Measurements from ENCODE around the gene SPATA3. TPM values are rescaled to one million over a fixed set of nuclear protein-coding genes. Genes with fewer than 3 reads are reported as not detected.

Gene SPATA3
- total and polyA plus RNA-seq, 2 of the 13 experiments (the other 11 are each of a cell fraction or from before 2014, with no cell fraction given) = not detected

- TF ChIP-seq ZFP36L2 (CRISPR knock-in tag; IDR thresholded peaks at IDR 0.05) = no peak
- TF ChIP-seq ZNF33B (CRISPR knock-in tag; IDR thresholded peaks at IDR 0.05) = peak; percentile 74; the same call in 1 of the 2 replicates
- TF ChIP-seq TBX2 (CRISPR knock-in tag; IDR thresholded peaks at IDR 0.05; ENCODE audit: borderline replicate concordance) = peak; percentile 87
- TF ChIP-seq POLR2AphosphoS2 (IDR thresholded peaks at IDR 0.05; ENCODE audit: low read depth, low read length) = no peak
- TF ChIP-seq SRSF4 (IDR thresholded peaks at IDR 0.05; ENCODE audit: low read depth, low read length, poor library complexity, severe bottlenecking) = no peak
- no peak for TF ChIP-seq JUNB (CRISPR knock-in tag; IDR thresholded peaks at IDR 0.05; ENCODE audit: borderline replicate concordance)
- no peak for TF ChIP-seq TOE1 (CRISPR knock-in tag; IDR thresholded peaks at IDR 0.05)
- no peak for TF ChIP-seq ZNF382 (CRISPR knock-in tag; IDR thresholded peaks at IDR 0.05; ENCODE audit: borderline replicate concordance)
- TF ChIP-seq RBM39 (IDR thresholded peaks at IDR 0.05; ENCODE audit: low read depth, low read length, poor library complexity, severe bottlenecking) = peak; percentile 58
- no peak for TF ChIP-seq RFX1 (IDR thresholded peaks at IDR 0.05)
- TF ChIP-seq, protein P1, sequence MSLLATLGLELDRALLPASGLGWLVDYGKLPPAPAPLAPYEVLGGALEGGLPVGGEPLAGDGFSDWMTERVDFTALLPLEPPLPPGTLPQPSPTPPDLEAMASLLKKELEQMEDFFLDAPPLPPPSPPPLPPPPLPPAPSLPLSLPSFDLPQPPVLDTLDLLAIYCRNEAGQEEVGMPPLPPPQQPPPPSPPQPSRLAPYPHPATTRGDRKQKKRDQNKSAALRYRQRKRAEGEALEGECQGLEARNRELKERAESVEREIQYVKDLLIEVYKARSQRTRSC (CRISPR knock-in tag; IDR thresholded peaks at IDR 0.05; ENCODE audit: low read depth) = no peak
- TF ChIP-seq SNAPC2 (CRISPR knock-in tag; IDR thresholded peaks at IDR 0.05) = no peak
- no peak for TF ChIP-seq ZNF670 (CRISPR knock-in tag; IDR thresholded peaks at IDR 0.05; ENCODE audit: borderline replicate concordance)
- peak; percentile 82 for TF ChIP-seq MXD1 (CRISPR knock-in tag; IDR thresholded peaks at IDR 0.05)
- TF ChIP-seq HHEX (CRISPR knock-in tag; IDR thresholded peaks at IDR 0.05) = no peak
- TF ChIP-seq ZNF83 (CRISPR knock-in tag; IDR thresholded peaks at IDR 0.05; ENCODE audit: borderline replicate concordance) = peak; percentile 92
- no peak; the same call in none of the 2 replicates for TF ChIP-seq ZBTB10 (CRISPR knock-in tag; IDR thresholded peaks at IDR 0.05; ENCODE audit: borderline replicate concordance)
- peak; percentile 33 for TF ChIP-seq PTBP1 (IDR thresholded peaks at IDR 0.05; ENCODE audit: low read depth, low read length, poor library complexity, severe bottlenecking)
- TF ChIP-seq CAMTA2 (CRISPR knock-in tag; IDR thresholded peaks at IDR 0.05; ENCODE audit: borderline replicate concordance) = peak; percentile 54; the same call in 1 of the 2 replicates
- TF ChIP-seq SMARCC2 (IDR thresholded peaks at IDR 0.05) = no peak
- no peak; the same call in 1 of the 2 replicates for TF ChIP-seq FOXO1 (CRISPR knock-in tag; IDR thresholded peaks at IDR 0.05)
- peak; percentile 62; the same call in 1 of the 2 replicates for TF ChIP-seq ZNF776 (CRISPR knock-in tag; IDR thresholded peaks at IDR 0.05)
- TF ChIP-seq, protein P2, sequence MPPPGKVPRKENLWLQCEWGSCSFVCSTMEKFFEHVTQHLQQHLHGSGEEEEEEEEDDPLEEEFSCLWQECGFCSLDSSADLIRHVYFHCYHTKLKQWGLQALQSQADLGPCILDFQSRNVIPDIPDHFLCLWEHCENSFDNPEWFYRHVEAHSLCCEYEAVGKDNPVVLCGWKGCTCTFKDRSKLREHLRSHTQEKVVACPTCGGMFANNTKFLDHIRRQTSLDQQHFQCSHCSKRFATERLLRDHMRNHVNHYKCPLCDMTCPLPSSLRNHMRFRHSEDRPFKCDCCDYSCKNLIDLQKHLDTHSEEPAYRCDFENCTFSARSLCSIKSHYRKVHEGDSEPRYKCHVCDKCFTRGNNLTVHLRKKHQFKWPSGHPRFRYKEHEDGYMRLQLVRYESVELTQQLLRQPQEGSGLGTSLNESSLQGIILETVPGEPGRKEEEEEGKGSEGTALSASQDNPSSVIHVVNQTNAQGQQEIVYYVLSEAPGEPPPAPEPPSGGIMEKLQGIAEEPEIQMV (CRISPR knock-in tag; IDR thresholded peaks at IDR 0.05; ENCODE audit: low read depth) = no peak
- TF ChIP-seq NFKBIZ (CRISPR knock-in tag; IDR thresholded peaks at IDR 0.05) = no peak
Observed at GRCh38 chr2:231052494-231053451, 56.9 kb downstream of the SPATA3 start (continued).
